Lower leg skin (tissue), 3 donors: ENCODE results near the gene NUAK1.

Experiments
- POLR2A ChIP-seq, 2 donors: fragments of 450-650 bp; IDR thresholded peaks; one replicate each; pipeline ENCODE4 v1.6.1; 2016 to 2017; ENCODE audit warnings: antibody characterized with exemption in 2 of 2, mild to moderate bottlenecking in 1 of 2, moderate library complexity in 1 of 2
- TF ChIP-seq, protein P1 (sequence below), 3 donors: fragments of 450-650 bp; IDR thresholded peaks; one replicate each; pipeline ENCODE4 v1.5.1; 2016; ENCODE audit warnings: antibody characterized with exemption in 3 of 3, mild to moderate bottlenecking in 3 of 3, moderate library complexity in 2 of 3

DNA sequence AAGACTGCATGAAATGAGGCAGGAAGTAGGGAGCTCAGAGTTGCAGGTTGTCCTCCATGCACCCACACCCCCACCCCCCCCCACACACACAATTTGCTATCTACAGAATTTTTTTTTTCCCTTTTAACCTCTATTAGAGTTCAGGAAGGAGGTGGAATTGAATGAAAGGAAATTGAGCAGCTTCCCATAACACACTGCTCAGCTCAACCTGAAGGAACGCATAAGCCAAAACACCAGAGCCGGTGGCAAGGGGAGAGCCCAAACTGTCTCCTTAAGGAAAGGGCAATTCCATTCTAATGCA, 74.1 kb downstream of the NUAK1 start:
- TF ChIP-seq, protein P1, sequence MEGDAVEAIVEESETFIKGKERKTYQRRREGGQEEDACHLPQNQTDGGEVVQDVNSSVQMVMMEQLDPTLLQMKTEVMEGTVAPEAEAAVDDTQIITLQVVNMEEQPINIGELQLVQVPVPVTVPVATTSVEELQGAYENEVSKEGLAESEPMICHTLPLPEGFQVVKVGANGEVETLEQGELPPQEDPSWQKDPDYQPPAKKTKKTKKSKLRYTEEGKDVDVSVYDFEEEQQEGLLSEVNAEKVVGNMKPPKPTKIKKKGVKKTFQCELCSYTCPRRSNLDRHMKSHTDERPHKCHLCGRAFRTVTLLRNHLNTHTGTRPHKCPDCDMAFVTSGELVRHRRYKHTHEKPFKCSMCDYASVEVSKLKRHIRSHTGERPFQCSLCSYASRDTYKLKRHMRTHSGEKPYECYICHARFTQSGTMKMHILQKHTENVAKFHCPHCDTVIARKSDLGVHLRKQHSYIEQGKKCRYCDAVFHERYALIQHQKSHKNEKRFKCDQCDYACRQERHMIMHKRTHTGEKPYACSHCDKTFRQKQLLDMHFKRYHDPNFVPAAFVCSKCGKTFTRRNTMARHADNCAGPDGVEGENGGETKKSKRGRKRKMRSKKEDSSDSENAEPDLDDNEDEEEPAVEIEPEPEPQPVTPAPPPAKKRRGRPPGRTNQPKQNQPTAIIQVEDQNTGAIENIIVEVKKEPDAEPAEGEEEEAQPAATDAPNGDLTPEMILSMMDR (IDR thresholded peaks at IDR 0.05) = no peak
- TF ChIP-seq POLR2A (IDR thresholded peaks at IDR 0.05) = no peak
